ENCODE measurements around the gene ACBD6. TPM values are rescaled to one million over a fixed set of nuclear protein-coding genes. Genes with fewer than 3 reads are reported as not detected.

The ACBD6 gene
- total RNA-seq, 2 experiments from 2014 or later, result 45.6 to 46.8 TPM

DNA sequence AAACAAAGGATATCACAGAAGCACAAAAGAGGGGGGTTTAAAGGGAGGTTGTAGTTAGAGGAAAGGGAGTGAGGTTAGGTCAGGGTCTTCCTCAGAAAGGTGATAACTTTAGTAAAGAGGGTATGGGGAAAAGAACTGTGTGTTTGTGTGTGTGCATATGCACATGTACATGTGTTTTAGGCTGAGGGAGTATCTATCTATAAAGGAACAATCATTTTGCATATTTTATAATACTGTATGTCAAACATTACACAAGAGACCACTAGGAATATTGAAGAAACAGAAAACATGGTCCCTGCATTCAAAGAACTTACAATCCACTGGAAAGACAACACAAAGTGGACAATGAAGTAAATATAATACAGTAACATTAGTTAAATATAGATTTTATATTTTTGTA is 132.2 kb downstream of the ACBD6 start:
- no peaks in the 10 kb centered on the region for H3K27me3 Mint-ChIP-seq
- no peak for ATAC-seq
- POLR2A ChIA-PET, result no interaction called here
- DNase-seq, result no peak
- no peaks in the 10 kb centered on the region for H3K9me3 Mint-ChIP-seq (ENCODE audit: low read depth)
- peaks cover 9% of the 10 kb centered on the region for H3K4me1 Mint-ChIP-seq
- peaks cover 12% of the 10 kb centered on the region for H3K36me3 Mint-ChIP-seq (ENCODE audit: low read depth)
- intact Hi-C loops (cut with DNase I, micrococcal nuclease), result no loop called here
- no peak overlapping the region for H3K4me3 Mint-ChIP-seq
- H3K27ac Mint-ChIP-seq, result no peak overlapping the region
- CTCF ChIA-PET, result interaction anchor here (0.7 kb wide), 1 partner anchor 135 kb away, joined by 3 read pairs; no protein-coding TSS in a partner anchor

DNA sequence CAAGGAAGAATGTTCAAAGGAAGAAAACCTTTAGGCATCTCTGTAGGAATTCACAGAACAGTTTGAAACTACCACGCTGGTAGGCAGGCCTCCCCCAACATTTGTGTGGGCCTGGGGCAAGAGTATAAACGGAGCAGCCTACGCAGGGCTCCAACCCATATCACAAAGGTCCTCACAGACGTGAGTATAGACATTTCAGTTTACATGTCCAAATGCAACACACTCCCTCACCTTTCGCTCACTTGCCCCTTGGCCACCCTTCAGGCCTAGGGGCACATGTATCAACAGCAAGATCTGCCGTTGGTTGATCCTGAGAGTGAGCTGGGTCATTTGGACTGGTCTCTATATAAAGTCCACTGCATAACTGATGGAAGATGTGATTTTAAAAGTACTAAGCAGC is 133.3 kb downstream of the ACBD6 start:
- ChIA-PET POLR2A (no interaction called here), CTCF (no interaction called here)
- Mint-ChIP-seq H3K27ac (no peak overlapping the region), H3K4me3 (no peak overlapping the region), H3K36me3 (ENCODE audit: low read depth) (peaks cover 12% of the 10 kb centered on the region), H3K27me3 (no peaks in the 10 kb centered on the region), H3K9me3 (ENCODE audit: low read depth) (no peaks in the 10 kb centered on the region), H3K4me1 (peaks cover 9% of the 10 kb centered on the region)
- intact Hi-C loops (cut with DNase I, micrococcal nuclease), result loop anchor here in 1 of 2 experiments (5.0 kb wide), 1 partner anchor 117 kb away; no protein-coding TSS in a partner anchor
- no peak for DNase-seq
- no peak for ATAC-seq

DNA sequence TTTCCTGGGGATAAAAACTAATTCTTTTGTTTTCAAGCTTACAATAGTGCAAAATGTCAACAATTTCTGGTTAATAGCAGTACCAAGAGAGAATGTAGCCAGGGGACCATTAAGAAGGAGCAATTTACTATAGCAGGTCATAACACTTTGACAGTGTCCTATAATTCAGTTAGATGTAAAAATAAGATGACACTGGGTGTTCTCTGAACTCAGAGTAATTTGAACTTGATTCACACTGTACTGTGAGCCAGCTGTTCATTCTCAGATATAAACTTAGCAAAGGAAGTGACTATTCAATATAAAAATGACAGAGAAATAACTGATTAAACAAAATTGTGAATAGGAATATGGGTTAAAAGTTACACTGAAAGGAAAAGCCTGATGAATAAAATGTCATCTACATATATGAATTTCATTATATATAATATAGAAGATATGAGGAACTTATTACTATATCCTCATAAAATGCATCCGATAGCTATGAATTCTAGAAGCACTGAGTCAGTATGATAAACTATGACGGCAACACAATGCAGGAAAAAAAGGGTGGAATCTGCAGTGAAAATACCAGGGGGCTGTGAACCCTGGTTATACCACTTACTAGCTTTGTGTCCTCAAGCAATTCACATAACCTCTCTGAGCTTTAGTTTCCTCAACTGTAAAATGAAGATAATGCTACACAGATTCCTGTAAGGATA is 135.9 kb downstream of the ACBD6 start:
- H3K36me3 Mint-ChIP-seq (ENCODE audit: low read depth), result peaks cover 12% of the 10 kb centered on the region
- H3K4me1 Mint-ChIP-seq, result peaks cover 7% of the 10 kb centered on the region
- H3K27me3 Mint-ChIP-seq, result no peaks in the 10 kb centered on the region
- no peaks in the 10 kb centered on the region for H3K9me3 Mint-ChIP-seq (ENCODE audit: low read depth)
- ChIA-PET CTCF (interaction anchor here (1.1 kb wide), 1 partner anchor 50 kb away, joined by 5 read pairs; no protein-coding TSS in a partner anchor), POLR2A (no interaction called here)
- no peak overlapping the region for H3K27ac Mint-ChIP-seq
- H3K4me3 Mint-ChIP-seq, result no peak overlapping the region
- no peak for ATAC-seq
- DNase-seq, result no peak
- intact Hi-C loops (cut with DNase I, micrococcal nuclease), result loop anchor here in 1 of 2 experiments (5.0 kb wide), 1 partner anchor 114 kb away; no protein-coding TSS in a partner anchor

DNA sequence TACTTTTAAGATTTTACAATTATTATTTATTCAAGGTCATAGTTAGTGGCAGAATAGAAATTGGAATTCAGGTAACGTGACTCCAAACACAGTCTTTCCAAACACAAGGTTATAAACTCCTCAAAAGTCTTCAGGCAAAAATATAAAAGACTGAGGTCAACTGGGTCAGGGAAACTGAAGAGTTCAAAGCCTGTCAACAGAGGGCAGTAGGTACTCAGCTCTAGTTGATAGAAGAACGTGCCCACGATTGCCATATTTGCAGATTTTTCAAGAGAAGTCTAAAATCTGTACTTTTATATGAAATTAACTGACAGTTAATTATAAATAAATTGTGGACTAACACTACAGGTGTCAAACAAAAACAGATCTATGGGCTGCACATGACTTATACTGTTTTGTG is 137.3 kb downstream of the ACBD6 start:
- no peaks in the 10 kb centered on the region for H3K9me3 Mint-ChIP-seq (ENCODE audit: low read depth)
- no peak overlapping the region for H3K27ac Mint-ChIP-seq
- no peak for DNase-seq
- intact Hi-C loops (cut with DNase I, micrococcal nuclease), result loop anchor here in 1 of 2 experiments (2.0 to 5.0 kb wide), 2 partner anchors 113 to 118 kb away; no protein-coding TSS in a partner anchor
- ChIA-PET POLR2A (no interaction called here), CTCF (interaction anchor here (0.7 to 1.4 kb wide), 2 partner anchors 51 to 109 kb away, joined by 3 read pairs; no protein-coding TSS in a partner anchor)
- ATAC-seq, result no peak
- no peaks in the 10 kb centered on the region for H3K27me3 Mint-ChIP-seq
- H3K36me3 Mint-ChIP-seq (ENCODE audit: low read depth), result peaks cover 10% of the 10 kb centered on the region
- H3K4me3 Mint-ChIP-seq, result no peak overlapping the region
- H3K4me1 Mint-ChIP-seq, result peaks cover 3% of the 10 kb centered on the region

DNA sequence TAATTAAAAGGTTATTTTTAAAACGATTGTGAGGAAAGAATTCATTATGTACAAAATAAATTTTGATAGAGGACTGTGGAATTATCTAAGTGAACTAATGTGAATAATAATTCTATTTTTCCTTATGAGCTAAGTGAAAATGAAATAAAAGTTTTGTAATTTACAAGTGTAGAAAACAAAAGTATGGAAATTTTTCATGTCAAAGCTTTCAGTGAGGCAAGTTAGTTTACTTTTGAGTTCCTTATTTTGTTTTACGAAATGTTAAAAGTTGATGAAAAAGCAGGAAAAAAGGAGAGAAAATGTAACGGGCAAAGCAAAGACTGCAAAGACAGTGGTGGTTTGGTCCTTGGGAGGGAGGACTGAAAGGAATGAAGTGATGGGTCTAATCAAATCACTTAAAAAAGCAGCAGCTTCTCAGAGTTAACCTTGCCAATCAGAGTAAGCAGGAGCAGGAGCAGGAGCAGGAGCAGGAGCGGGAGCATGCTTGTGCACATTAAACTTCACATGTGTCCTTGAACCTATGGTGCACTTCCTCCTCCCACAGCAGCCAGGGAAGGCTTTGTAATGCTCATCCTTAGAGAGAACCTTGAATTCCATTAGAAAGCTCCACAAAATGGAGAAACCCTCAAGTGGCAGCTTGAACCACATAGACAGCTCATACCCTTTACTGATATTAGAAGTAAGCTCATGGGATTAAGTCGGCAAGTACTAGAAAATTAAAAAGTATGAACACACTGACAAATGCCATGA is 139.0 kb downstream of the ACBD6 start:
- no peak for DNase-seq
- H3K4me3 Mint-ChIP-seq, result no peak overlapping the region
- intact Hi-C loops (cut with DNase I, micrococcal nuclease), result no loop called here
- H3K9me3 Mint-ChIP-seq (ENCODE audit: low read depth), result no peaks in the 10 kb centered on the region
- ChIA-PET CTCF (interaction anchor here (0.6 to 1.7 kb wide), 5 partner anchors 14 to 123 kb away, joined by 3 read pairs; no protein-coding TSS in a partner anchor), POLR2A (interaction anchor here (0.6 kb wide), 1 partner anchor 21 kb away, joined by 3 read pairs; no protein-coding TSS in a partner anchor)
- no peak overlapping the region for H3K27ac Mint-ChIP-seq
- H3K36me3 Mint-ChIP-seq (ENCODE audit: low read depth), result peaks cover 12% of the 10 kb centered on the region
- peaks cover 3% of the 10 kb centered on the region for H3K4me1 Mint-ChIP-seq
- ATAC-seq, result no peak
- no peaks in the 10 kb centered on the region for H3K27me3 Mint-ChIP-seq

DNA sequence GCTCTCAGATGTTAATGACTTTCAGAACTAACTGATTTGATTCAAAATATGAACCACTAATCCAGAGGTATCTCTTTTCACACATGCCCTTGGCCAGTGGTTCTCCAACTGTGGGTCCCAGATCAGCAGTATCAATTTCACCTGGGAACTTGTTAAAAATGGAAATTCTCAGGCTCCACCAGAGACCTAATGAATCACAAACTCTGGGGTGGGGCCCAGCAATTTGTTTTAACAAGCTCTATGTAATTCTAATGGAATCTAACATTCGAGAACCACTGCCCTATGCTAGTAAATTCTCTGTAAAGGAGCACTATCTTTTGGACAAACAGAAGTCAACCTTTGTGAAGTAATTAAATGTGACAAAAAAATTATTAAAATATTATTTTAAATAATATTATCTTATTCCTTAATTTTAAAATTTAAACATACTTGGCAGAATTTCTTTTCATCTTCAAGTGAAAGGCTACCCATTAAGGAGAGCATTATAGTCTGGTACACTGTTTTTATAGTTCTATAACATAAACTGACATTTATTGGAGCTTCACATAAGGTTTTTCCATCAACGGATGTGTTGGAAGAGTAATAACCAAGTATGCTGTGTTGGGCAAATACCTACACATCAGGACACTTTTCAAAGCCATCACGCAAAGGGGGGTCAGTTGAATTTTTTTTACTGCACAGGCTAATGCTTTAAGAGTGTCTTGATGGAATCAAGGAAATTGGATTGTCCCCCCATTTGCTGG is 141.9 kb downstream of the ACBD6 start:
- peaks cover 4% of the 10 kb centered on the region for H3K36me3 Mint-ChIP-seq (ENCODE audit: low read depth)
- ChIA-PET CTCF (interaction anchor here (1.6 kb wide), 1 partner anchor 14 kb away, joined by 4 read pairs; no protein-coding TSS in a partner anchor), POLR2A (no interaction called here)
- no peak for DNase-seq
- intact Hi-C loops (cut with DNase I, micrococcal nuclease), result no loop called here
- no peak for ATAC-seq
- H3K4me3 Mint-ChIP-seq, result no peak overlapping the region
- H3K4me1 Mint-ChIP-seq, result peaks cover 3% of the 10 kb centered on the region
- no peak overlapping the region for H3K27ac Mint-ChIP-seq
- H3K27me3 Mint-ChIP-seq, result no peaks in the 10 kb centered on the region
- H3K9me3 Mint-ChIP-seq (ENCODE audit: low read depth), result no peaks in the 10 kb centered on the region

DNA sequence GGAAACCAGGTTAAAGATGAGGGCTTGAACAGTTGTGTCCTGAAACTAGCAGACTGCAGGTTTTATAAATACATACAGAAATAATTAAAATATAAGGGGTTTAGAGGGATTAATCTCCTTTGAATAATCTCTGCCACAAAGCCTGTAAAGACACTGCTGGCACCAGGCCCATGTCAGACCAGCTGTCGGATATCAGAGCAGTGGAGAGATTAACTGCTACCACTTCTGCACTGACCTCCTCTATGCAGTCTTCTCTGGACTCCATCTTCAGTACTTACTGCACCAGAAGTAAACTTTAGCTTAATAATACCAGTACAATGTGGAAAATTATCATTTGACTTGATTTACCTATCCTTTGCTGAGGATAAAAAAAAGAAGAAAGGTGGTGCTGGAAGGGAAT is 143.7 kb downstream of the ACBD6 start:
- no peaks in the 10 kb centered on the region for H3K27me3 Mint-ChIP-seq
- no peak overlapping the region for H3K27ac Mint-ChIP-seq
- intact Hi-C loops (cut with DNase I, micrococcal nuclease), result no loop called here
- DNase-seq (no peak), ATAC-seq (no peak)
- no peak overlapping the region for H3K4me3 Mint-ChIP-seq
- H3K36me3 Mint-ChIP-seq (ENCODE audit: low read depth), result peaks cover 4% of the 10 kb centered on the region
- peaks cover 5% of the 10 kb centered on the region for H3K4me1 Mint-ChIP-seq
- CTCF ChIA-PET, result interaction anchor here (0.5 kb wide), 1 partner anchor 170 kb away, joined by 4 read pairs; no protein-coding TSS in a partner anchor
- no peaks in the 10 kb centered on the region for H3K9me3 Mint-ChIP-seq (ENCODE audit: low read depth)
- POLR2A ChIA-PET, result no interaction called here

DNA sequence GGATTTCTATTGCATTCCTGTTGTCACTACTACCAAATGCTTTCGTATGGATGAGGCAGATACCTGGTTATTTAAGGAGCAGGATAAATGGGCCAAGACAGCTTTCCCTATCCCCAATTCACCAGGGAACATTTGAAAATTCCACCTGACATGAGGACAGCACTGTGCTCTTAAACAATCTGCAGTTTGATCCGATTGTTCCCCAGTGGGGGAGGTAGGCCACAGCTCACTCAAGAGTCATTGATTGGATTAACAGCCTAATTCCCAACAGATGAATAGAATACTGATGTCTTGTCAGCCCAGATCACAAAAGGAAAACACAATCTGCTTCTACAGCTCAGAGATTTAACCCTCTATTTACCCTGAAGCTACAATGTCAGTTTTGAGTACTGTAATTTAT is 148.4 kb downstream of the ACBD6 start:
- intact Hi-C loops (cut with DNase I, micrococcal nuclease), result no loop called here

DNA sequence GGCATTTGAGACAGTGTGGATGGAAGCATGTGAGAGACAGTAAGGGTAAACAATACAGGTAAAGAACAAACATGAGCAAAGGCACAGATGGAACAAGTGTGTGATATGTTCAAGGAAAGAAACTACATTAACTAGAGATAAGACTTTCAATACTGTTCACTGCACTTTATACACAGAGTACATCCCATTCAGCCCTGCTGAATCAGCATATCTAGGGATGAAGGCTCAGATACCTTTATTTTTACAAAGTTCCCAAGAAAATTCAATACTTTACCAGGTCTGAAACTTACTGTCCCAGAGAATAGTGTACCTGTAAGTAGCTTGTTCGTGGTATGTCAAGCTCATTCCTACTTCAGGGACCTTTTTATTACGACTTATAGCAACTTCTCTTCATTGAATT is 149.8 kb downstream of the ACBD6 start:
- Mint-ChIP-seq H3K36me3 (ENCODE audit: low read depth) (no peaks in the 10 kb centered on the region), H3K9me3 (ENCODE audit: low read depth) (no peaks in the 10 kb centered on the region), H3K4me1 (peaks cover 2% of the 10 kb centered on the region), H3K4me3 (no peak overlapping the region), H3K27ac (no peak overlapping the region), H3K27me3 (no peaks in the 10 kb centered on the region)
- intact Hi-C loops (cut with DNase I, micrococcal nuclease), result no loop called here
- ATAC-seq, result no peak
- no peak for DNase-seq
- ChIA-PET POLR2A (no interaction called here), CTCF (interaction anchor here (0.7 kb wide), 1 partner anchor 37 kb away, joined by 3 read pairs; no protein-coding TSS in a partner anchor)

More for the DNA sequence above, 148.4 kb downstream of the ACBD6 start:
- Mint-ChIP-seq H3K27ac (no peak overlapping the region), H3K4me3 (no peak overlapping the region), H3K9me3 (ENCODE audit: low read depth) (no peaks in the 10 kb centered on the region), H3K4me1 (peaks cover 2% of the 10 kb centered on the region), H3K27me3 (no peaks in the 10 kb centered on the region), H3K36me3 (ENCODE audit: low read depth) (peaks cover 4% of the 10 kb centered on the region)
- ChIA-PET POLR2A (no interaction called here), CTCF (interaction anchor here (0.6 kb wide), 1 partner anchor 8 kb away, joined by 3 read pairs; no protein-coding TSS in a partner anchor)
- DNase-seq, result no peak
- no peak for ATAC-seq

DNA sequence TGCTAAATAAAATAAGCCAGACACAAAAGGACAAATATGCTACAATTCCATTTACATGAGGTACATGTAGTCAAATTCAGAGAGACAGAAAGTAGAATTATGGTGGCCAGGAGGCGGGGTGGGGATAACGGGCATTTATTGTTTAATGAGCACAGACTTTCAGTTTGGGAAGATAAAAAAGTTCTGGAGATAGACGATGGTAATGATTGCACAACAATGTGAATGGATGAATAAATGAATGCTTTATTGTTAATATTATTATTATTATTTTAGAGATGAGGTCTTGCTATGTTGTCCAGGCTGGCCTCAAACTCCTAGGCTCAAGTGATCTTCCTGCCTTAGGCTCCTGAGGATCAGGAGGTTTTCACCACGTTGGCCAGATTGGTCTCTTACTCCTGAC is 150.4 kb downstream of the ACBD6 start:
- Mint-ChIP-seq H3K36me3 (ENCODE audit: low read depth) (peaks cover 1% of the 10 kb centered on the region), H3K4me3 (no peak overlapping the region), H3K27ac (no peak overlapping the region), H3K9me3 (ENCODE audit: low read depth) (no peaks in the 10 kb centered on the region), H3K27me3 (no peaks in the 10 kb centered on the region), H3K4me1 (peaks cover 2% of the 10 kb centered on the region)
- intact Hi-C loops (cut with DNase I, micrococcal nuclease), result no loop called here
- DNase-seq (no peak), ATAC-seq (no peak)
- ChIA-PET CTCF (no interaction called here), POLR2A (no interaction called here)

DNA sequence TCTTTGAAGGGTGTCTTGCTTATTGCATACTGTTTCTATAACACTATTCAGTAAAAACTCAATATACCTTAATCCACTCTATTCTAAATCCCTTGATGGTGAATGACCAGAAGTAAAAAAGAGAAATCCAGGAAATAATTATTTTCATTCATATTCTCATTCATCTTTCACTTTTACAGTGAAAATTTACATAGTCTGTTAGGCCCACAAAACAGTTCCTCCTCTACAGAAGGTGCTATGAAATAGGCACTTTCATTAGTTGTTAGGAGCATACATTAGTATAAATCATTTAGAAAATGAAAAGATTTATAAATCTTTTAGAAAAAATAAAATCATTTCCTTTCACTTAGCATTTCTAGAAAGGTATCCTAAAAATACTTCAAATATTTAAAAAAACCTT is 157.2 kb downstream of the ACBD6 start:
- intact Hi-C loops (cut with DNase I, micrococcal nuclease), result no loop called here
- Mint-ChIP-seq H3K4me1 (peaks cover 2% of the 10 kb centered on the region), H3K4me3 (no peak overlapping the region), H3K36me3 (ENCODE audit: low read depth) (peaks cover 12% of the 10 kb centered on the region), H3K9me3 (ENCODE audit: low read depth) (peaks cover 4% of the 10 kb centered on the region), H3K27ac (no peak overlapping the region), H3K27me3 (no peaks in the 10 kb centered on the region)
- DNase-seq, result no peak
- POLR2A ChIA-PET, result no interaction called here
- ATAC-seq, result no peak
- CTCF ChIA-PET, result no interaction called here

All from activated CD4-positive, alpha-beta T cell treated with anti-CD3 and anti-CD28 coated beads for 36 hours (primary cell).